Stimulated activated CD4-positive, alpha-beta T cell treated with anti-CD3 and anti-CD28 coated beads, Interleukin-1b, Interleukin-23, amount 100 ng/mL, for 24 hours (primary cell): Measurements from ENCODE around the gene VAMP4.

ENCODE experiments used
- DNase-seq, 4 experiments: peaks; one replicate each; pipeline ENCODE4 v3.0.0-alpha.2; 2020; ENCODE audit warnings: low read depth in 4 of 4, low spot score in 1 of 4

The VAMP4 gene

DNA sequence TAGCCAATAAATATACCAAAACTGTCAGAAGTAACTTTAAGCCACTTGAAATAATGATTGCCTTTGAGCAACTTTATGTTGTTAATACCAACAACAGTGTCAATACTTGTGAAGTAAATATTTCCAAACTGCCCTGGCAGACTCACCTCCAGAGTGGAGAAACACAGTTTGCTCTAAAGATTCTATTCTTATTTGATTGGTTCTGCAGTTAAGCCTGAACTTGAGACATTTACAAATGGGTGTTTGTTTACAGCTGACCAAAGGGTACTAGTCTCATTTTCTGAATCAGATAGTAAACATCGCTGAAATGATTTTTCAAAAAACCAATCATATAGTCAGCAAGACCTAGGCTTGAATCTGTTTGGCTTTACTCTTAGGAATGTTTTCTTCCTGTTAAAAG is 88.1 kb downstream of the VAMP4 start:
- DNase-seq, result no peak

DNA sequence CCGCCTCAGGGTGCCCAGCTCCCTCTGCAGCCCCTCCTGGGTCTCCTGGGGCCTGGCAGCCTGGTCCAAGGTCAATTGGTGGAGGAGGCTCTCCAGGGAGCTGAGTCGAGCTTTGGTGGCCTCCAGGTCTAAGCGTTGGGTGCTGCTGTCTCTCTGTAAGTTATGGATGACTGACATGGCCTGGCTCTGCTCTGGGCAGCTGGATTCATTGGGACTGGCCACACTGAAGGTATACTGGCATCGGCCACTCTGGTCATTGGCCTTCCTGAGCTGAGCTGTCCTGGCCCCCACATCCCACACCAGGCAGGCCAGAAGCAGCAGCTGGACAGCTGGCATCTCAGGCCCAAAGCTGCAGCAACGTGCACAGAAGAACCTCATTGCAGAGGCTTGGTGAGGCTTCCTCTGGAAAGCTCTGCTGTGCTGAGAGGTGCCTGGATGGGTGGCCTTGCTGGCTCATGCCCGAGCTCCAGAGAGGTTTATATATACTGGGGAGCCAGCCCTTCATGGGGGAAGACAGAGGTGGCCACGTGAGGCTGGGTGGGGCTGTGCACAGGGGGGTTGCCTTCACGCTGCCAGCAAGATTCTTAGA is 89.5 kb downstream of the VAMP4 start, which contains the start of gene MYOC:
MYOC (minus strand) TSS at position 455 of the 589 bp plus-strand sequence; CDS start at position 378, 77 bp downstream.
- DNase-seq, result no peak
